HCT116 (cell line): ENCODE results near the gene PLD4. TPM values are rescaled to one million over a fixed set of nuclear protein-coding genes. Genes with fewer than 3 reads are reported as not detected.

Experiments used
- ATAC-seq: fragments of 200-7000 bp; cut with Tn5 transposase; 2 replicates; pipeline ENCODE4 v1.9.1; 2020; ENCODE audit warnings: mild to moderate bottlenecking, moderate library complexity
- BruUV-seq: library from RNA; stranded (reverse); fragments of 400-500 nt; replicated peaks from 2 replicates; lab custom pipeline; 2021; lab: Mats Ljungman, UMichigan
- CTCF ChIA-PET: fragments of 300-600 bp; sonication (Branson Sonifier 250); formaldehyde crosslinking; loops from one replicate; lab custom pipeline; 2021; ENCODE audit warnings: antibody characterized with exemption; lab: Charles Lee
- POLR2A ChIA-PET: fragments of 300-600, 350-600 bp; sonication (Branson Sonifier 250); formaldehyde crosslinking; loops from one replicate; lab custom pipeline; 2021; ENCODE audit warnings: antibody characterized with exemption; lab: Charles Lee
- RAD21 ChIA-PET, 2 experiments: fragments of 300-600 bp; sonication (Branson Sonifier 250); formaldehyde crosslinking; loops; one replicate each; lab custom pipeline; 2023; ENCODE audit warnings: low total read pairs in 2 of 2; ENCODE audit not compliant: uncharacterized antibody in 2 of 2, unreplicated experiment in 2 of 2, low non-redundant PET in 1 of 2; lab: Charles Lee
- DNase-seq: peaks from one replicate; pipeline ENCODE4 v3.0.0-alpha.2; 2010; ENCODE audit warnings: low read depth, low spot score
- H2AFZ ChIP-seq: fragments of 200-600 bp; shearing (Covaris generic), sonication (generic); 2 replicates; pipeline ENCODE4 v1.6.1; 2017; ENCODE audit warnings: low read depth, mixed run types, mixed read lengths, antibody characterized with exemption, low read length; ENCODE audit not compliant: poor library complexity, severe bottlenecking
- H3K27ac ChIP-seq: 2 replicates; pipeline ENCODE4 v1.5.1; 2012; ENCODE audit warnings: low read depth, low read length
- H3K27me3 ChIP-seq: fragments of 200-600 bp; sonication (generic); 2 replicates; pipeline ENCODE4 v1.6.1; 2016; ENCODE audit warnings: mixed run types, low read length, mixed read lengths; ENCODE audit not compliant: insufficient read depth
- H3K36me3 ChIP-seq, 2 experiments: fragments of 200-500 bp in 1 of 2; fragments of 200-600 bp in 1 of 2; sonication (Bioruptor generic) in 1 of 2; sonication (generic) in 1 of 2; 2 replicates each; pipeline versions ENCODE4 v1.5.1 to v1.6.1; 2014 to 2016; ENCODE audit warnings: low read length in 2 of 2, inconsistent platforms in 1 of 2, mixed read lengths in 1 of 2, mixed run types in 1 of 2; ENCODE audit not compliant: insufficient read depth in 2 of 2, control insufficient read depth in 1 of 2
- H3K4me1 ChIP-seq, 2 experiments: fragments of 200-600 bp in 1 of 2; sonication (generic) in 1 of 2; 2 replicates each; pipeline versions ENCODE4 v1.5.1 to v1.6.1; 2012 to 2017; ENCODE audit warnings: low read length in 2 of 2, inconsistent platforms in 1 of 2, mild to moderate bottlenecking in 1 of 2, mixed read lengths in 1 of 2, mixed run types in 1 of 2, moderate library complexity in 1 of 2; ENCODE audit not compliant: insufficient read depth in 2 of 2, control insufficient read depth in 1 of 2
- H3K4me2 ChIP-seq: fragments of 200-600 bp; sonication (generic); 2 replicates; pipeline ENCODE4 v1.6.1; 2017; ENCODE audit warnings: mixed run types, low read length, mixed read lengths
- H3K4me3 ChIP-seq, 2 experiments: fragments of 200-600 bp in 1 of 2; sonication (generic) in 1 of 2; replicated peaks in 1 of 2; 2 replicates each; pipeline ENCODE4 v1.5.1; 2011 to 2016; ENCODE audit warnings: low read length in 2 of 2, control low read depth in 1 of 2, low read depth in 1 of 2, mild to moderate bottlenecking in 1 of 2, mixed read lengths in 1 of 2, mixed run types in 1 of 2
- H3K79me2 ChIP-seq: fragments of 200-600 bp; sonication (generic); 2 replicates; pipeline ENCODE4 v1.6.1; 2017; ENCODE audit warnings: mild to moderate bottlenecking, mixed run types, low read length, moderate library complexity, mixed read lengths; ENCODE audit not compliant: insufficient read depth
- H3K9ac ChIP-seq: fragments of 200-600 bp; sonication (generic); 2 replicates; pipeline ENCODE4 v1.6.1; 2016; ENCODE audit warnings: low read length, mixed read lengths
- H3K9me2 ChIP-seq: fragments of 200-600 bp; sonication (generic), shearing (Covaris generic); 2 replicates; pipeline ENCODE4 v1.6.1; 2017; ENCODE audit warnings: mixed run types, mild to moderate bottlenecking, moderate library complexity; ENCODE audit not compliant: insufficient read depth
- H3K9me3 ChIP-seq, 2 experiments: fragments of 200-500 bp in 1 of 2; fragments of 200-600 bp in 1 of 2; sonication (Bioruptor generic) in 1 of 2; sonication (generic) in 1 of 2; 2 replicates each; pipeline ENCODE4 v1.6.1; 2014 to 2017; ENCODE audit warnings: low read length in 2 of 2, mixed read lengths in 2 of 2, inconsistent platforms in 1 of 2, low read depth in 1 of 2, mild to moderate bottlenecking in 1 of 2, mixed run types in 1 of 2, moderate library complexity in 1 of 2; ENCODE audit not compliant: control insufficient read depth in 1 of 2, insufficient read depth in 1 of 2
- H4K20me1 ChIP-seq: fragments of 200-600 bp; sonication (generic), shearing (Covaris generic); 2 replicates; pipeline ENCODE4 v1.6.1; 2017; ENCODE audit warnings: mixed run types, mild to moderate bottlenecking, moderate library complexity; ENCODE audit not compliant: insufficient read depth
- CBX3 ChIP-seq: IDR thresholded peaks from 2 replicates; pipeline ENCODE4 v1.6.1; 2012; ENCODE audit warnings: low read depth
- CEBPB ChIP-seq: IDR thresholded peaks from 2 replicates; pipeline ENCODE4 v1.6.1; 2012; ENCODE audit warnings: low read depth
- EGR1 ChIP-seq: IDR thresholded peaks from 2 replicates; pipeline ENCODE4 v1.6.1; 2012; ENCODE audit warnings: low read depth
- ELF1 ChIP-seq: IDR thresholded peaks from 2 replicates; pipeline ENCODE4 v1.6.1; 2012; ENCODE audit warnings: low read depth, borderline replicate concordance
- EZH2 ChIP-seq: fragments of 200-600 bp; sonication (generic); IDR thresholded peaks from 2 replicates; pipeline ENCODE4 v1.6.1; 2017; ENCODE audit warnings: antibody characterized with exemption, mixed run types
- EZH2phosphoT487 ChIP-seq: fragments of 200-600 bp; IDR thresholded peaks from 2 replicates; pipeline ENCODE4 v1.6.1; 2018; ENCODE audit warnings: antibody characterized with exemption, borderline replicate concordance
- JUND ChIP-seq: IDR thresholded peaks from 2 replicates; pipeline ENCODE4 v1.6.1; 2012
- POLR2A ChIP-seq: IDR thresholded peaks from 2 replicates; pipeline ENCODE4 v1.7.0; 2011; ENCODE audit warnings: borderline replicate concordance; ENCODE audit not compliant: insufficient read depth, insufficient read length; ENCODE audit errors: extremely low read depth
- POLR2AphosphoS5 ChIP-seq: IDR thresholded peaks from 2 replicates; pipeline ENCODE4 v1.6.1; 2011; ENCODE audit warnings: mild to moderate bottlenecking, low read depth, low read length, moderate library complexity
- RAD21 ChIP-seq: IDR thresholded peaks from 2 replicates; pipeline ENCODE4 v1.6.1; 2012; ENCODE audit warnings: low read depth, mild to moderate bottlenecking
- SIN3A ChIP-seq: IDR thresholded peaks from 2 replicates; pipeline ENCODE4 v1.6.1; 2012; ENCODE audit warnings: low read depth
- SP1 ChIP-seq: IDR thresholded peaks from 2 replicates; pipeline ENCODE4 v1.6.1; 2012; ENCODE audit warnings: low read depth
- SRF ChIP-seq: IDR thresholded peaks from 2 replicates; pipeline ENCODE4 v1.6.1; 2012; ENCODE audit warnings: low read depth
- TCF7L2 ChIP-seq: IDR thresholded peaks from 2 replicates; pipeline ENCODE4 v1.7.0; 2011; ENCODE audit warnings: borderline replicate concordance, inconsistent platforms; ENCODE audit not compliant: insufficient read depth, insufficient read length; ENCODE audit errors: extremely low read depth
- YY1 ChIP-seq: IDR thresholded peaks from 2 replicates; pipeline ENCODE4 v1.6.1; 2011; ENCODE audit warnings: low read length, low read depth, moderate library complexity, mild to moderate bottlenecking; ENCODE audit not compliant: insufficient replicate concordance; ENCODE audit errors: extremely low read depth
- ZFX ChIP-seq: fragments of 450-650 bp; IDR thresholded peaks from 2 replicates; pipeline ENCODE4 v1.6.1; 2017
- intact Hi-C: fragments of 100-400 bp; cut with micrococcal nuclease; formaldehyde crosslinking; loops from 2 replicates; pipeline ENCODE4 v1.10.0; 2022
- total RNA-seq: library from RNA; stranded (reverse); gene quantifications from one replicate; pipeline ENCODE4 v1.2.1, GENCODE V29; 2021; ENCODE audit not compliant: unreplicated experiment
- TF ChIP-seq, protein P1 (sequence below): IDR thresholded peaks from 2 replicates; pipeline ENCODE4 v1.6.1; 2012
- TF ChIP-seq, protein P2 (sequence below): IDR thresholded peaks from 2 replicates; pipeline ENCODE4 v1.6.1; 2011; ENCODE audit warnings: mild to moderate bottlenecking, low read length, moderate library complexity; ENCODE audit not compliant: insufficient replicate concordance; ENCODE audit errors: extremely low read depth
- TF ChIP-seq, protein P3 (sequence below): IDR thresholded peaks from 2 replicates; pipeline ENCODE4 v1.6.1; 2012; ENCODE audit warnings: low read depth
- TF ChIP-seq, protein P4 (sequence below): IDR thresholded peaks from 2 replicates; pipeline ENCODE4 v1.6.1; 2012

The PLD4 gene
- total RNA-seq, 1 experiment from 2014 or later = 0.12 TPM

DNA sequence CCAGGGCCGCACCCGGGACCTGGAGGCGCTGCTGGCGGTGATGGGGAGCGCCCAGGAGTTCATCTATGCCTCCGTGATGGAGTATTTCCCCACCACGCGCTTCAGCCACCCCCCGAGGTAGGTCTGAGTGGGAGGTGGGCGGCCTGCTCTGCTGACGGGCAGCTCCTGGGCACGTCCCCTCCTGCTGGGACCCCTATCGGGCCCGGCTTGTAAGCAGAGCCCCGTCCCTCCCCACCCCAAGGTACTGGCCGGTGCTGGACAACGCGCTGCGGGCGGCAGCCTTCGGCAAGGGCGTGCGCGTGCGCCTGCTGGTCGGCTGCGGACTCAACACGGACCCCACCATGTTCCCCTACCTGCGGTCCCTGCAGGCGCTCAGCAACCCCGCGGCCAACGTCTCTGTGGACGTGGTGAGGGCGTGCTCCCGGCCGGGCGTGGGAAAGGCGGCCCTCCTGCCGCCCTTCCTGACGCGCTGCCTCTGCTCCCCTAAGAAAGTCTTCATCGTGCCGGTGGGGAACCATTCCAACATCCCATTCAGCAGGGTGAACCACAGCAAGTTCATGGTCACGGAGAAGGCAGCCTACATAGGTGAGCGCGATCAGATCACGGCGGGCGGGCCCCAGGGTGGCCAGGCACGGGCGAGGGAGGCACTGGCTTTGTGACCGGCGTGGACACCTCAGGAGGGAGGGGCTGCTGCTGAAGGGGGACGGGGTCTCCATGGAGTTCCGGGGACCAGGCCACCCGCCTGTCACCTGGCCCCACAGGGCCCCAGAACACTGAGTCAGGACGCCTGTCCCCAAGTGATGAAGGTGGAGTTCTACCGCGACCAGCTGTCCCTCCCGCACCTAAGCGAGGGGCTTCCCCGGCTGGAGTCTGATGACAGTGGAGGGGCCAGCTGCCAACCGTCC is 7.3 kb downstream of the PLD4 start:
- intact Hi-C loops = no loop called here
- H2AFZ ChIP-seq = no peak overlapping the region
- BruUV-seq = no TSS peak

More for the DNA sequence above, 7.3 kb downstream of the PLD4 start:
- H3K4me2 ChIP-seq = no peak overlapping the region
- H3K79me2 ChIP-seq = no peaks in the 10 kb centered on the region
- H3K27me3 ChIP-seq = no peaks in the 10 kb centered on the region
- DNase-seq (no peak), ATAC-seq (no peak)
- no peaks in the 10 kb centered on the region for H3K9me2 ChIP-seq
- ChIA-PET CTCF (interaction anchor here (0.6 to 3.2 kb wide), 2 partner anchors 16 to 41 kb away, joined by 3 to 18 read pairs; no protein-coding TSS in a partner anchor), POLR2A (interaction anchor here (1.7 kb wide), 1 partner anchor 42 kb away, joined by 5 read pairs; no protein-coding TSS in a partner anchor), RAD21 (interaction anchor here in 1 of 2 experiments (1.2 kb wide), 1 partner anchor 41 kb away, joined by 3 read pairs; no protein-coding TSS in a partner anchor)
- no peaks in the 10 kb centered on the region for H3K9me3 ChIP-seq
- H3K27ac ChIP-seq = no peak overlapping the region
- no peak overlapping the region for H3K4me3 ChIP-seq
- peaks cover 0 to 7% of the 10 kb centered on the region in 2 experiments; a peak in 1 of 4 replicates for H3K4me1 ChIP-seq
- H3K36me3 ChIP-seq = no peaks in the 10 kb centered on the region
- no peaks in the 10 kb centered on the region for H4K20me1 ChIP-seq
- H3K9ac ChIP-seq = no peak overlapping the region
- TF ChIP-seq POLR2AphosphoS5 (no peak), SRF (no peak), EZH2 (no peak), ZFX (no peak), SP1 (no peak), SIN3A (no peak), EZH2phosphoT487 (no peak), JUND (no peak), EGR1 (no peak), CBX3 (no peak), POLR2A (no peak), TCF7L2 (no peak), ELF1 (no peak), RAD21 (no peak), YY1 (no peak), CEBPB (no peak)
- TF ChIP-seq, protein P1, sequence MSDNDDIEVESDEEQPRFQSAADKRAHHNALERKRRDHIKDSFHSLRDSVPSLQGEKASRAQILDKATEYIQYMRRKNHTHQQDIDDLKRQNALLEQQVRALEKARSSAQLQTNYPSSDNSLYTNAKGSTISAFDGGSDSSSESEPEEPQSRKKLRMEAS = no peak
- TF ChIP-seq, protein P2, sequence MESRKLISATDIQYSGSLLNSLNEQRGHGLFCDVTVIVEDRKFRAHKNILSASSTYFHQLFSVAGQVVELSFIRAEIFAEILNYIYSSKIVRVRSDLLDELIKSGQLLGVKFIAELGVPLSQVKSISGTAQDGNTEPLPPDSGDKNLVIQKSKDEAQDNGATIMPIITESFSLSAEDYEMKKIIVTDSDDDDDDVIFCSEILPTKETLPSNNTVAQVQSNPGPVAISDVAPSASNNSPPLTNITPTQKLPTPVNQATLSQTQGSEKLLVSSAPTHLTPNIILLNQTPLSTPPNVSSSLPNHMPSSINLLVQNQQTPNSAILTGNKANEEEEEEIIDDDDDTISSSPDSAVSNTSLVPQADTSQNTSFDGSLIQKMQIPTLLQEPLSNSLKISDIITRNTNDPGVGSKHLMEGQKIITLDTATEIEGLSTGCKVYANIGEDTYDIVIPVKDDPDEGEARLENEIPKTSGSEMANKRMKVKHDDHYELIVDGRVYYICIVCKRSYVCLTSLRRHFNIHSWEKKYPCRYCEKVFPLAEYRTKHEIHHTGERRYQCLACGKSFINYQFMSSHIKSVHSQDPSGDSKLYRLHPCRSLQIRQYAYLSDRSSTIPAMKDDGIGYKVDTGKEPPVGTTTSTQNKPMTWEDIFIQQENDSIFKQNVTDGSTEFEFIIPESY = no peak
- TF ChIP-seq, protein P3, sequence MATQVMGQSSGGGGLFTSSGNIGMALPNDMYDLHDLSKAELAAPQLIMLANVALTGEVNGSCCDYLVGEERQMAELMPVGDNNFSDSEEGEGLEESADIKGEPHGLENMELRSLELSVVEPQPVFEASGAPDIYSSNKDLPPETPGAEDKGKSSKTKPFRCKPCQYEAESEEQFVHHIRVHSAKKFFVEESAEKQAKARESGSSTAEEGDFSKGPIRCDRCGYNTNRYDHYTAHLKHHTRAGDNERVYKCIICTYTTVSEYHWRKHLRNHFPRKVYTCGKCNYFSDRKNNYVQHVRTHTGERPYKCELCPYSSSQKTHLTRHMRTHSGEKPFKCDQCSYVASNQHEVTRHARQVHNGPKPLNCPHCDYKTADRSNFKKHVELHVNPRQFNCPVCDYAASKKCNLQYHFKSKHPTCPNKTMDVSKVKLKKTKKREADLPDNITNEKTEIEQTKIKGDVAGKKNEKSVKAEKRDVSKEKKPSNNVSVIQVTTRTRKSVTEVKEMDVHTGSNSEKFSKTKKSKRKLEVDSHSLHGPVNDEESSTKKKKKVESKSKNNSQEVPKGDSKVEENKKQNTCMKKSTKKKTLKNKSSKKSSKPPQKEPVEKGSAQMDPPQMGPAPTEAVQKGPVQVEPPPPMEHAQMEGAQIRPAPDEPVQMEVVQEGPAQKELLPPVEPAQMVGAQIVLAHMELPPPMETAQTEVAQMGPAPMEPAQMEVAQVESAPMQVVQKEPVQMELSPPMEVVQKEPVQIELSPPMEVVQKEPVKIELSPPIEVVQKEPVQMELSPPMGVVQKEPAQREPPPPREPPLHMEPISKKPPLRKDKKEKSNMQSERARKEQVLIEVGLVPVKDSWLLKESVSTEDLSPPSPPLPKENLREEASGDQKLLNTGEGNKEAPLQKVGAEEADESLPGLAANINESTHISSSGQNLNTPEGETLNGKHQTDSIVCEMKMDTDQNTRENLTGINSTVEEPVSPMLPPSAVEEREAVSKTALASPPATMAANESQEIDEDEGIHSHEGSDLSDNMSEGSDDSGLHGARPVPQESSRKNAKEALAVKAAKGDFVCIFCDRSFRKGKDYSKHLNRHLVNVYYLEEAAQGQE = no peak
- TF ChIP-seq, protein P4, sequence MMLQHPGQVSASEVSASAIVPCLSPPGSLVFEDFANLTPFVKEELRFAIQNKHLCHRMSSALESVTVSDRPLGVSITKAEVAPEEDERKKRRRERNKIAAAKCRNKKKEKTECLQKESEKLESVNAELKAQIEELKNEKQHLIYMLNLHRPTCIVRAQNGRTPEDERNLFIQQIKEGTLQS = no peak
